RWPE1 (cell line): ENCODE data around the gene GDPD5.

Experiments used
- CTCF ChIA-PET: fragments of 350-600 bp; sonication (Branson Sonifier 250); formaldehyde crosslinking; extraction: SDS; loops from one replicate; lab custom pipeline; 2021; lab: Yijun Ruan, JAX
- POLR2A ChIA-PET: fragments of 400-600 bp; formaldehyde crosslinking; extraction: SDS; loops from one replicate; lab custom pipeline; 2020; ENCODE audit warnings: antibody characterized with exemption; ENCODE audit not compliant: low non-redundant PET; lab: Yijun Ruan, JAX
- DNase-seq: peaks from one replicate; pipeline ENCODE4 v3.0.0; 2012; ENCODE audit warnings: low spot score
- H3K27ac ChIP-seq: fragments of 450-650 bp; 2 replicates; pipeline ENCODE4 v1.5.1; 2017
- TF ChIP-seq, protein P1 (sequence below): fragments of 450-650 bp; conservative IDR thresholded peaks from 2 replicates; pipeline ENCODE4 v1.5.1; 2017; ENCODE audit warnings: low read depth, mild to moderate bottlenecking

The GDPD5 gene

DNA sequence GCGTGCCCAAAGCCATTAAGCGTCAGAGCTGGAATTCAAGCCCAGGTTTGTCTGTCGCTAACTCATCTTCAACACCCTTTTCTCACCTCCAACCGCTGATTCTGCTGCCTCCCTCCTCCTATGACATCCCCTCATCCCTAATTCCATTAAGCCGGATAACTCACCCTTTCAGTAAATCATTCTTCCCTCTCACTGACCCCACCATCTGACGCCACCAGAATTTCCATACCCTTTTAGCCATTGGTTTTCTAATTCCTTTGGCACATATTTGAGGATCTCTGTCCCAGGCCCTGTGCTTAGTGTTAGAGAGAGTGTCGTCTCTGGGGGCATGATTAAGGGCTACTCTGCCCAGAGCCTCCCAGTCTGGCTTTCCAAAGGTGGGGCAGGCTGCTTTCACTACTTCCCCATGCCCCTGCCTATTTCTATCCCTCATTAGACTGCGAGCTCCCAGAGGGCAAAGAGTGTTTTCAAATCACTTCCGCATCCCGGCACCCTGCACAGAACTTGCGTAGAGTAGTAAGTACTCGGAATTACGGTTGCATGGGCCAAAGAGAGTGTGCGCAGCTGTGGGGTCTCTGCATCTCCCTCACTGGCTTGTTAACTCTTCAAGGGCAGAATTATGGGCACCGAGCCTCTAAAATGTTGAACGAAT, 96.6 kb downstream of the GDPD5 start:
- ChIA-PET POLR2A (no interaction called here), CTCF (no interaction called here)
- TF ChIP-seq, protein P1, sequence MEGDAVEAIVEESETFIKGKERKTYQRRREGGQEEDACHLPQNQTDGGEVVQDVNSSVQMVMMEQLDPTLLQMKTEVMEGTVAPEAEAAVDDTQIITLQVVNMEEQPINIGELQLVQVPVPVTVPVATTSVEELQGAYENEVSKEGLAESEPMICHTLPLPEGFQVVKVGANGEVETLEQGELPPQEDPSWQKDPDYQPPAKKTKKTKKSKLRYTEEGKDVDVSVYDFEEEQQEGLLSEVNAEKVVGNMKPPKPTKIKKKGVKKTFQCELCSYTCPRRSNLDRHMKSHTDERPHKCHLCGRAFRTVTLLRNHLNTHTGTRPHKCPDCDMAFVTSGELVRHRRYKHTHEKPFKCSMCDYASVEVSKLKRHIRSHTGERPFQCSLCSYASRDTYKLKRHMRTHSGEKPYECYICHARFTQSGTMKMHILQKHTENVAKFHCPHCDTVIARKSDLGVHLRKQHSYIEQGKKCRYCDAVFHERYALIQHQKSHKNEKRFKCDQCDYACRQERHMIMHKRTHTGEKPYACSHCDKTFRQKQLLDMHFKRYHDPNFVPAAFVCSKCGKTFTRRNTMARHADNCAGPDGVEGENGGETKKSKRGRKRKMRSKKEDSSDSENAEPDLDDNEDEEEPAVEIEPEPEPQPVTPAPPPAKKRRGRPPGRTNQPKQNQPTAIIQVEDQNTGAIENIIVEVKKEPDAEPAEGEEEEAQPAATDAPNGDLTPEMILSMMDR = no peak
- DNase-seq = no peak
- no peak overlapping the region for H3K27ac ChIP-seq

GRCh38 chr11:75428281-75428724, 97.4 kb downstream of the GDPD5 start:
- peak; percentile 98 for DNase-seq
- ChIA-PET POLR2A (interaction anchor here (0.5 kb wide), 1 partner anchor 101 kb away, joined by 3 read pairs; no protein-coding TSS in a partner anchor), CTCF (no interaction called here)
- H3K27ac ChIP-seq = no peak overlapping the region
- TF ChIP-seq, protein P1 = no peak

DNA sequence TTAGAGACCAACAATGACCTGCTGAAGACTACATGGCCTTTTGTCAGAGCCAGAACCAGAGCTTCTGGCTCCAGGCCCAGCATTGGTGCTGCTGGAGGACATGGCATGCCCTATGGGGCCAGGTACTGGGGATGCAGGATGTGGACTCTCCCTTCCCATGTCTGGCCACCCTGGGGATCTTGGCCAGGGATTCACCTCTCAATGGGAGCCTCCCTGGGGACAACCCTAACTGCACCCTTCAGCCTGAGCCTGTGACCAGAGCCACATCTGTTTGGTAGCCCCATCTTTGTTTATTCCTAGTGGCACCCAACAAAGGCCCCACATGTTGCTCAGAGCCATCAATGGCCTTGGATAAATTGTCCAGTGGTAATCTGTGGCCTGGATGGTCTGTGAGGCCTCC, 98.6 kb downstream of the GDPD5 start:
- TF ChIP-seq, protein P1 = no peak

GRCh38 chr11:75426720-75427086, 99.0 kb downstream of the GDPD5 start:
- H3K27ac ChIP-seq = no peak overlapping the region
- no peak for DNase-seq
- TF ChIP-seq, protein P1 = no peak
- ChIA-PET CTCF (no interaction called here), POLR2A (no interaction called here)

More for the DNA sequence above, 98.6 kb downstream of the GDPD5 start:
- POLR2A ChIA-PET = no interaction called here
- no peak for DNase-seq
- CTCF ChIA-PET = no interaction called here
- no peak overlapping the region for H3K27ac ChIP-seq

DNA sequence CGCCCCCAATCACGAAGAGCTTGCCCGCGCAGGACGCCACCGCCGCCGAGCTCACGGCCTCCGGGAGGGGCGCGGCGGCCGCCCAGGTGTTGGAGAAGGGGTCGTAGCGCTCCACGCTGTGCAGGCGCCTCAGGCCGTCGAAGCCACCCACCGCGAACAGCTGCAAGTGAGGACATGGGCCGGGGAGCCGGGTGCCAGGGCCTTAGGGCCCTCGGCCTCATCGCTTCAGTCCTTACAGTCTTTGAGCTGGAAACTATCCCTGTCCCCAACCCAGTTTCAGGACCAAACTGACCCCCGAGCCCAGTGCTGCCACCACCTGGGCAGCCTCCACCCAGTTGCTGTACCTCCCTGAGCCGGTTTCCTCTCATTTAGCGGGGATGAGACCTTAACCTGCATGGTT, 100.3 kb downstream of the GDPD5 start:
- TF ChIP-seq, protein P1 = no peak
- ChIA-PET POLR2A (no interaction called here), CTCF (interaction anchor here (0.5 to 0.7 kb wide), 3 partner anchors 65 to 345 kb away, joined by 3 to 5 read pairs (median 3); no protein-coding TSS in a partner anchor)
- no peak for DNase-seq
- no peak overlapping the region for H3K27ac ChIP-seq

GRCh38 chr11:75424396-75424795, 101.3 kb downstream of the GDPD5 start:
- ChIA-PET CTCF (interaction anchor here (1.1 kb wide), 1 partner anchor 20 kb away, joined by 3 read pairs; no protein-coding TSS in a partner anchor), POLR2A (no interaction called here)
- DNase-seq = no peak
- no peak overlapping the region for H3K27ac ChIP-seq
- TF ChIP-seq, protein P1 = no peak
